ENCODE measurements around the gene RNF182.

DNA sequence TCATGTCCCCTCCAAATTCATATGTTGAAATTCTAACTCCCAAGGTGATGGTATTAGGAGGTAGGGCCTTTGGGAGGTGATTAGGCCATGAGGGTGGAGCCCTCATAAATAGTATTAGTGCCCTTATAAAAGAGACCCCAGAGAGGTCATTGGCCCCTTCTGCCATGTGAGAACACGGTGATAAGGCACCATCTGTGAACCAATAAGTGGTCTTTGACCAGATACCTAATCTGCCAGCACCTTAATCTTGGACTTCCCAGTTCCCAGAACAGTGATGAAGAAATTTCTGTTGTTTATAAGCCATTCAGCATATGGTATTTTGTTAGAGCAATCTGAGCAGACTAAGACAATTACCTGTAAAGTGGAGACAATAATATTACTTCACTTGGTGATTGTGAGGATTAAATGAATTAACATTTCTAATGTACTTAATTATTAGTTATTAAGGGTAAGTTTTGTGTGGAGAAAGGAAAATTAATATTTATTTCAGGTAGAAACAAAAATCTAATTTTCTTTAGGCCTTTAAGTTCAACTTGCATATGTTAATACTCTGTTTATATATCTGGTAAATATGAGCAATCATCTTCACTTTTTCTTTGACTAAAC, 7.1 kb downstream of the RNF182 start:
- TF ChIP-seq, protein P1, sequence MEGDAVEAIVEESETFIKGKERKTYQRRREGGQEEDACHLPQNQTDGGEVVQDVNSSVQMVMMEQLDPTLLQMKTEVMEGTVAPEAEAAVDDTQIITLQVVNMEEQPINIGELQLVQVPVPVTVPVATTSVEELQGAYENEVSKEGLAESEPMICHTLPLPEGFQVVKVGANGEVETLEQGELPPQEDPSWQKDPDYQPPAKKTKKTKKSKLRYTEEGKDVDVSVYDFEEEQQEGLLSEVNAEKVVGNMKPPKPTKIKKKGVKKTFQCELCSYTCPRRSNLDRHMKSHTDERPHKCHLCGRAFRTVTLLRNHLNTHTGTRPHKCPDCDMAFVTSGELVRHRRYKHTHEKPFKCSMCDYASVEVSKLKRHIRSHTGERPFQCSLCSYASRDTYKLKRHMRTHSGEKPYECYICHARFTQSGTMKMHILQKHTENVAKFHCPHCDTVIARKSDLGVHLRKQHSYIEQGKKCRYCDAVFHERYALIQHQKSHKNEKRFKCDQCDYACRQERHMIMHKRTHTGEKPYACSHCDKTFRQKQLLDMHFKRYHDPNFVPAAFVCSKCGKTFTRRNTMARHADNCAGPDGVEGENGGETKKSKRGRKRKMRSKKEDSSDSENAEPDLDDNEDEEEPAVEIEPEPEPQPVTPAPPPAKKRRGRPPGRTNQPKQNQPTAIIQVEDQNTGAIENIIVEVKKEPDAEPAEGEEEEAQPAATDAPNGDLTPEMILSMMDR (IDR thresholded peaks at IDR 0.05): no peak
- TF ChIP-seq POLR2A (IDR thresholded peaks at IDR 0.05): no peak

Data from body of pancreas (tissue), 4 donors.